ENCODE results near the gene MORC4. TPM values are rescaled to one million over a fixed set of nuclear protein-coding genes. Genes with fewer than 3 reads are reported as not detected.

The MORC4 gene
- total RNA-seq, 1 donor from 2014 or later: 17.9 TPM

DNA sequence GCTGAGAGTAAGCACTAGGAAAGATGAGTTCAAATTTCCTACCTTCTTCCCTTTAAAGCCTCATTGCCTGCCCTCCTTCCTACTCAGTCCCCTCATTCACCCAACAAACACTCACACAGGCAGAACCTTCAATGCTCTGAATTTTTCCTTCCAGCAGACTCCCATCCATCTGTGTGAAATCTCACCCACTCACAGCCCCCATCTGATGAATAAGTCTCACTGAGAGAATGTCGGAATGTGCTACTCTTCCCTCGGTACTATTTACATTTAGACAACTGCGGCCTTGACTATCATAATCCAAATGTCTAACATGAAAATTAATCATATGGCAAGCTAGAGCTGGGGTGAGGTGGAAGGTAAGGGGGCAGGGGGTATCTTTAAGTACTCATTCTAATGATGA is 60.4 kb downstream of the MORC4 start:
- DNase-seq (ENCODE audit: extremely low spot score in 2 of 2): no peak
- Histone ChIP-seq H3K27ac (no peak overlapping the region), H3K9me3 (no peaks in the 10 kb centered on the region), H3K36me3 (peaks cover 0 to 6% of the 10 kb centered on the region in 2 donors), H3K4me1 (no peaks in the 10 kb centered on the region), H3K27me3 (no peaks in the 10 kb centered on the region), H3K4me3 (no peak overlapping the region)
- intact Hi-C loops (cut with DNase I): no loop called here
- TF ChIP-seq, protein P1, sequence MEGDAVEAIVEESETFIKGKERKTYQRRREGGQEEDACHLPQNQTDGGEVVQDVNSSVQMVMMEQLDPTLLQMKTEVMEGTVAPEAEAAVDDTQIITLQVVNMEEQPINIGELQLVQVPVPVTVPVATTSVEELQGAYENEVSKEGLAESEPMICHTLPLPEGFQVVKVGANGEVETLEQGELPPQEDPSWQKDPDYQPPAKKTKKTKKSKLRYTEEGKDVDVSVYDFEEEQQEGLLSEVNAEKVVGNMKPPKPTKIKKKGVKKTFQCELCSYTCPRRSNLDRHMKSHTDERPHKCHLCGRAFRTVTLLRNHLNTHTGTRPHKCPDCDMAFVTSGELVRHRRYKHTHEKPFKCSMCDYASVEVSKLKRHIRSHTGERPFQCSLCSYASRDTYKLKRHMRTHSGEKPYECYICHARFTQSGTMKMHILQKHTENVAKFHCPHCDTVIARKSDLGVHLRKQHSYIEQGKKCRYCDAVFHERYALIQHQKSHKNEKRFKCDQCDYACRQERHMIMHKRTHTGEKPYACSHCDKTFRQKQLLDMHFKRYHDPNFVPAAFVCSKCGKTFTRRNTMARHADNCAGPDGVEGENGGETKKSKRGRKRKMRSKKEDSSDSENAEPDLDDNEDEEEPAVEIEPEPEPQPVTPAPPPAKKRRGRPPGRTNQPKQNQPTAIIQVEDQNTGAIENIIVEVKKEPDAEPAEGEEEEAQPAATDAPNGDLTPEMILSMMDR (IDR thresholded peaks at IDR 0.05): no peak
- TF ChIP-seq POLR2A (IDR thresholded peaks at IDR 0.05) (no peak), POLR2AphosphoS5 (IDR thresholded peaks at IDR 0.05; ENCODE audit: insufficient read depth in 1 of 2, low read depth in 1 of 2) (no peak)

DNA sequence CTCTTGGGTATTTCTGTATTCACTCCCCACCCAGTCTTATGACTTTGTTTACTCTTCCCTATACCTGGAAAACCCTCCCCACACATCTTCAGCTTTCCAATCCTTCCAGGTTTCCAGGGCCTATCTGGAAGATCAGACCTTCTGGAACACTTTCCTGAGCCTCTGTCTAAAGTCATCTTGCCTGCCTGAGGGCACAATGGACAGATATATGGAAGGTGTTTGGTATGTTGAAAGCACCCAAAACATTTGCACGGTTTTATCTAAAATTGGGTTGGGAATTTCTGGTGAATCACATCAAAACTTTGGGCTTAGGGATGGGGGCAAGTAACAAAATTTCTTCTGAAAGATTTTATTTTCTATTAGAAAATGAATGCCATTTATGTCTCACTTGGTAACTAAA is 63.8 kb downstream of the MORC4 start:
- TF ChIP-seq, protein P1 (IDR thresholded peaks at IDR 0.05): no peak
- TF ChIP-seq POLR2AphosphoS5 (IDR thresholded peaks at IDR 0.05; ENCODE audit: insufficient read depth in 1 of 2, low read depth in 1 of 2): no peak
- no peak for TF ChIP-seq POLR2A (IDR thresholded peaks at IDR 0.05)
- no peaks in the 10 kb centered on the region for H3K4me1 ChIP-seq
- no peak for DNase-seq (ENCODE audit: extremely low spot score in 2 of 2)
- H3K27me3 ChIP-seq: no peaks in the 10 kb centered on the region
- H3K4me3 ChIP-seq: no peak overlapping the region
- H3K36me3 ChIP-seq: peaks cover 0 to 6% of the 10 kb centered on the region in 2 donors
- no peaks in the 10 kb centered on the region for H3K9me3 ChIP-seq
- no peak overlapping the region for H3K27ac ChIP-seq
- intact Hi-C loops (cut with DNase I): no loop called here

DNA sequence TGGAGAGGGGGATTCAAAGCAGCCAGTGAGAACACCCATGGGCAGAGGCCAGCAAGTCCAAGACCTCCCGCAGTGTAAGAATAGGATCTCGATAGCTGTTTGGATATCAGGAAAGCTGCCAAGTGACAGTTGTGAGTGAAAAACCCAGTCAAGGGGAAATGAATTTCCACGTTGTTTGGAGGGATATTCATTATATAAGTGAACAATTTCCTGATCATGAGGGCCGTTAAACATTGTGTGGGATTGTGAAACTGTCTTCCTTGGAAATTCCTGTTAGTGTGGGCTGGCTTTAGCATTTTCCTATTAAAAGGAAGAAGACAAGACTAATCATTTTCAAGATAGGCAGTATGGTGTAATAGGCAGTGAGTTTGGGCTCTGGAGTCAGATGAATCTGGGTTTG is 64.8 kb downstream of the MORC4 start:
- no peak overlapping the region for H3K27ac ChIP-seq
- TF ChIP-seq, protein P1 (IDR thresholded peaks at IDR 0.05): no peak
- TF ChIP-seq POLR2AphosphoS5 (IDR thresholded peaks at IDR 0.05; ENCODE audit: insufficient read depth in 1 of 2, low read depth in 1 of 2) (no peak), POLR2A (IDR thresholded peaks at IDR 0.05) (no peak)
- no peak for DNase-seq (ENCODE audit: extremely low spot score in 2 of 2)
- H3K9me3 ChIP-seq: no peaks in the 10 kb centered on the region
- no peaks in the 10 kb centered on the region for H3K4me1 ChIP-seq
- no peaks in the 10 kb centered on the region for H3K27me3 ChIP-seq
- no peak overlapping the region for H3K4me3 ChIP-seq
- peaks cover 0 to 4% of the 10 kb centered on the region in 2 donors for H3K36me3 ChIP-seq
- intact Hi-C loops (cut with DNase I): no loop called here

DNA sequence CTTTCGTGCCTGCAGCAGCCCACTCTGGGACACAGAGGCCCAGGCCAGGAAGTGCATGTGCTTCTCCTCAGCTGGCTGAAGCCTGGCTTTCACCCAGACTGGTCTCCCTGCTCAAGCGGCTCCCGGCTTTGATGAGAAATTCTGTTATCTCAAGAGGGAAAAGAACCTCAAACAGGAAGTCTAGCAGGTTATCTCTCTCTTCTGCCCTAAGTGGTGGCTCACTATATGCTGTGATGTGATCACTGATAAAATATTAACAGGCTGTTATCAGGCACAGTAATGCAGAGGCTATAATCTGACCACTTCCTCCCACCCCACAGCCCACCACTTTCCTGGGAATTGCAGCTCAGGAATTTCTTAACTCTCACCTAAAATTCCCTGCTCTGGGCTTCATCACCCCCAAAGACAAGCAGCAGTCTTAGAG is 66.5 kb downstream of the MORC4 start:
- H3K4me3 ChIP-seq: no peak overlapping the region
- H3K9me3 ChIP-seq: no peaks in the 10 kb centered on the region
- H3K4me1 ChIP-seq: no peaks in the 10 kb centered on the region
- TF ChIP-seq POLR2A (IDR thresholded peaks at IDR 0.05): no peak
- TF ChIP-seq, protein P1 (IDR thresholded peaks at IDR 0.05): no peak
- TF ChIP-seq POLR2AphosphoS5 (IDR thresholded peaks at IDR 0.05; ENCODE audit: insufficient read depth in 1 of 2, low read depth in 1 of 2): no peak
- intact Hi-C loops (cut with DNase I): no loop called here
- no peaks in the 10 kb centered on the region for H3K27me3 ChIP-seq
- DNase-seq (ENCODE audit: extremely low spot score in 2 of 2): no peak
- no peak overlapping the region for H3K27ac ChIP-seq
- no peaks in the 10 kb centered on the region for H3K36me3 ChIP-seq

DNA sequence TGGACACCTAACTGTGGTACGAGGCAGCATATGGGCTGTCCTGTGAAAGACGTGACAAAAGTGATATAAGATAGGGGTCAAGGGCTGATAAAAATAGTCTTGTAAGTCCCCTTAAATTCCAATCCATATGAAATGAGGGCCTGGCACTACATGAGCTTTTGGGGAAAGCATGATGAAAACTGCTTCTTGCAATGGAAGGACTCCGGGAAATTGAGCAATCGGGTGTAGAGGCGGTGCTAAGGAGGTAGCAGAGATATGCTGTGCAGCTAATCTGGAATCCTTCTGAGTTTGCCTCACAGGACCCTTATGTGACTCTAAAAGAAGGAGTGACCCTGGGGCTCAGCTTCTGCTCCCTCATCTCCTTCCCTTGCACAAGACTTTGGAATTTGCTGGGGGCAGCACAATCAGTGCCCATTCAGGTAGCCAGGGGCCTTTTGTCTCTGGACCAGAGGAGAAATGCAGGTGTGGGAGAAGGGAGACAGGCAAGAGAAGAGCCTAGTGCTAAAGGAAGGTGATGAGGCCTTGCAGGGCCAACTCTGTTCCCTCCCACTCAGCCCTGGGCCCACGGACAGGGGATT is 67.0 kb downstream of the MORC4 start:
- Histone ChIP-seq H3K36me3 (no peaks in the 10 kb centered on the region), H3K9me3 (no peaks in the 10 kb centered on the region), H3K27me3 (no peaks in the 10 kb centered on the region), H3K27ac (no peak overlapping the region), H3K4me1 (no peaks in the 10 kb centered on the region), H3K4me3 (no peak overlapping the region)
- TF ChIP-seq, protein P1 (IDR thresholded peaks at IDR 0.05): no peak
- no peak for TF ChIP-seq POLR2A (IDR thresholded peaks at IDR 0.05)
- no peak for TF ChIP-seq POLR2AphosphoS5 (IDR thresholded peaks at IDR 0.05; ENCODE audit: insufficient read depth in 1 of 2, low read depth in 1 of 2)
- intact Hi-C loops (cut with DNase I): no loop called here
- no peak for DNase-seq (ENCODE audit: extremely low spot score in 2 of 2)

Measured in vagina (tissue), 2 donors.